ENCODE measurements around the gene P2RY2. TPM values are rescaled to one million over a fixed set of nuclear protein-coding genes. Genes with fewer than 3 reads are reported as not detected.

Gene P2RY2
- total and polyA plus RNA-seq, 2 of the 8 experiments (the other 6 are each of a cell fraction or from before 2014, with no cell fraction given): 1.0 to 1.5 TPM

DNA sequence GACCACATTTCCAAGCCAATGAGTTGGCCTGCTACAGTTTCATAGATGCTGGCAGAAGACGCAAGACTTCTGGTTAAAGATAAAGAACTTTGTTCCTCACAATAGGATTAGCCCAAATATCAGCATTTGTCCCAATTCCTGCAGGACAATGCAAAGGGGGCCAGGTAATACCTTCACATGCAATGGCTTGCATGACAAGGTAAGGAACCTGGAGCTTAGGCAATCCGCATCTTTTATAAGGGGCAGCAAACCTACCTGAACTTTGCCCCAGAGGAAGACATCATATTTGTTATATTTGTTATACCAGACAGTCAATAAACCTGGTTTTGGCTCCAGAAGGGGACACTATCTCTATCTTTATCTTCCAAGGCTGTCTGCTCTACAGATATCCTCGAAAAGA is 59.4 kb downstream of the P2RY2 start:
- Histone ChIP-seq H3K27ac (ENCODE audit: low read depth, low read length) (no peak overlapping the region), H3K9ac (replicated peaks in 1 of 4; ENCODE audit: extremely low read depth in 1 of 4, low read depth in 3 of 4, low read length in 3 of 4) (no peak overlapping the region), H3K79me1 (ENCODE audit: low read depth, low read length) (no peaks in the 10 kb centered on the region), H3K36me3 (ENCODE audit: control insufficient read depth in 2 of 4, insufficient read depth in 4 of 4, low read length in 3 of 4) (no peaks in the 10 kb centered on the region), H2AK5ac (ENCODE audit: low read depth, low read length) (no peak overlapping the region), H4K91ac (replicated peaks; ENCODE audit: insufficient read length, low read length) (no peak overlapping the region), H3K23me2 (ENCODE audit: low read depth, low read length) (no peaks in the 10 kb centered on the region), H3K4ac (replicated peaks; ENCODE audit: insufficient read length, low read depth, low read length) (no peak overlapping the region), H3K79me2 (ENCODE audit: control insufficient read depth in 1 of 2, insufficient read depth in 2 of 2, low read length in 2 of 2) (no peaks in the 10 kb centered on the region), H2BK20ac (ENCODE audit: low read length) (no peak overlapping the region), H3K56ac (replicated peaks; ENCODE audit: insufficient read length, low read depth, low read length) (no peak overlapping the region), H3K14ac (ENCODE audit: insufficient read length) (no peak overlapping the region), H2BK15ac (ENCODE audit: low read length) (no peak overlapping the region), H3K4me3 (ENCODE audit: extremely low read depth in 1 of 4, insufficient read depth in 2 of 4, low read depth in 3 of 4, low read length in 4 of 4) (no peak overlapping the region), H3K27me3 (replicated peaks in 1 of 4; ENCODE audit: control insufficient read depth in 3 of 4, extremely low read depth in 1 of 4, insufficient read depth in 3 of 4, low read length in 3 of 4) (no peaks in the 10 kb centered on the region; a peak in 1 of 7 replicates), H2AFZ (ENCODE audit: low read length) (no peak overlapping the region), H4K5ac (ENCODE audit: insufficient read length, low read depth, low read length) (no peak overlapping the region), H3K23ac (ENCODE audit: insufficient read length) (no peak overlapping the region), H3K4me2 (ENCODE audit: insufficient read depth in 1 of 2, low read depth in 2 of 2, low read length in 2 of 2) (no peak overlapping the region), H3K9me3 (ENCODE audit: insufficient read depth in 2 of 2, low read depth in 1 of 2, low read length in 1 of 2) (no peaks in the 10 kb centered on the region), H3K18ac (ENCODE audit: extremely low read depth, low read length) (no peak overlapping the region), H2BK12ac (ENCODE audit: low read depth, low read length) (no peak overlapping the region), H3K4me1 (replicated peaks in 1 of 4; ENCODE audit: control insufficient read depth in 3 of 4, insufficient read depth in 4 of 4, low read length in 3 of 4) (peaks cover 0 to under 1% (median 0%) of the 10 kb centered on the region in 4 experiments; a peak in 3 of 7 replicates), H2BK5ac (ENCODE audit: low read depth, low read length) (no peak overlapping the region), H4K8ac (ENCODE audit: extremely low read depth, insufficient read depth, low read length) (no peak overlapping the region), H4K20me1 (replicated peaks in 1 of 2; ENCODE audit: control insufficient read depth in 1 of 2, insufficient read depth in 2 of 2, low read length in 2 of 2) (no peaks in the 10 kb centered on the region), H2BK120ac (replicated peaks; ENCODE audit: low read depth, low read length) (no peak overlapping the region)
- POLR2A ChIA-PET (ENCODE audit: partially characterized antibody): interaction anchor here (0.6 kb wide), 1 partner anchor 16 kb away, joined by 3 read pairs; no protein-coding TSS in a partner anchor
- CTCF ChIA-PET (ENCODE audit: partially characterized antibody): interaction anchor here (0.7 to 1.9 kb wide), 5 partner anchors 11 to 671 kb away, joined by 3 to 5 read pairs (median 3); no protein-coding TSS in a partner anchor
- no peak for FAIRE-seq
- DNase-seq (ENCODE audit: low read depth in 1 of 2, low spot score in 2 of 2): no peak
- 84% methylated on average over 3 of the region's 3 CpGs; no CpG with 5 or more reads in 1 of the 2 experiments for WGBS, 2 experiments (ENCODE audit: extremely low coverage in 1 of 2, insufficient coverage in 1 of 2, insufficient read length in 1 of 2, insufficient replicate concordance in 2 of 2, low coverage in 1 of 2, low lambda C conversion rate in 2 of 2, missing lambda C conversion rate in 1 of 2)
- no peak for TF ChIP-seq EGR1 (IDR thresholded peaks at IDR 0.05; ENCODE audit: borderline replicate concordance, low read depth, low read length)
- no peak for TF ChIP-seq CBX8 (IDR thresholded peaks at IDR 0.05; ENCODE audit: borderline replicate concordance, low read depth, low read length)
- no peak for TF ChIP-seq ZNF274 (IDR thresholded peaks at IDR 0.05; ENCODE audit: borderline replicate concordance, extremely low read depth, low read length)
- TF ChIP-seq NRF1 (IDR thresholded peaks at IDR 0.05; ENCODE audit: low read depth, low read length): no peak
- no peak for TF ChIP-seq POU5F1 (IDR thresholded peaks at IDR 0.05; ENCODE audit: low read depth, low read length)
- TF ChIP-seq TBP (IDR thresholded peaks at IDR 0.05; ENCODE audit: low read depth, low read length): no peak
- TF ChIP-seq MAFK (IDR thresholded peaks at IDR 0.05; ENCODE audit: low read depth, low read length): no peak
- TF ChIP-seq RBBP5 (IDR thresholded peaks at IDR 0.05; ENCODE audit: borderline replicate concordance, low read depth, low read length): no peak
- no peak for TF ChIP-seq CHD1 (IDR thresholded peaks at IDR 0.05; ENCODE audit: low read depth, low read length)
- no peak for TF ChIP-seq BACH1 (IDR thresholded peaks at IDR 0.05; ENCODE audit: low read length)
- no peak for TF ChIP-seq CTCF (IDR thresholded peaks at IDR 0.05; ENCODE audit: control extremely low read depth in 1 of 3, insufficient read depth in 1 of 3, low read depth in 1 of 3, low read length in 3 of 3)
- no peak for TF ChIP-seq TAF7 (optimal IDR thresholded peaks at IDR 0.05; ENCODE audit: borderline replicate concordance, low read depth, low read length)
